Left renal pelvis (tissue), 4 donors: ENCODE data around the gene AHSP. TPM values are rescaled to one million over a fixed set of nuclear protein-coding genes. Genes with fewer than 3 reads are reported as not detected.
"Not testable (repeated sequence)": the region's sequence is repeated elsewhere in the genome, so short reads cannot be mapped to it uniquely, and the experiment has no call there.

Experiments
- DNase-seq, 4 donors: peaks; one replicate each; pipeline ENCODE4 v3.0.0-alpha.2; 2013; ENCODE audit warnings: low read depth in 4 of 4, low spot score in 3 of 4
- polyA plus RNA-seq, 4 donors: library from polyadenylated mRNA; unstranded; fragments of 120-200 nt; gene quantifications; one replicate each; pipeline ENCODE4 v1.2.1, GENCODE V29; 2013; ENCODE audit not compliant: insufficient read length in 4 of 4

The AHSP gene
- polyA plus RNA-seq, 4 donors: 3.0 to 80.8 (median 7.6) TPM

DNA sequence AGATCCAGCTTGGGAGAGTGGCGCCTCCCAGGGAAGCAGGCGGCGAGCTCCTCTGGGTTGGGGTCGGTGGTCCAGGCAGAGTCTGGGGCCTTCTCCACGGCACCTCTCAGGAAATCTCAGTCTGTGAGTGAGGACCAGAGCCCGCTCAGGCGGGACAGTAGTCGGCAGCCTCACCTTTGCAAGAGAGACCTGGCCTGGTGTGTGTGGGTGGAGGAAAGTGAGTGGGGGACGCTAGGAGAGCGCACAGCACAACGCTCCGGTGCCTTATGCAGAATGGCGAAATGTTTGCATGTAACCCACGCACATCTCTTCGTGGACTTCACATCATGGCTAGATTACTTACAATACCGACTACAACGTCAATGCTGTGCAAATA, 2.2 kb downstream of the AHSP start:
- no peak for DNase-seq

DNA sequence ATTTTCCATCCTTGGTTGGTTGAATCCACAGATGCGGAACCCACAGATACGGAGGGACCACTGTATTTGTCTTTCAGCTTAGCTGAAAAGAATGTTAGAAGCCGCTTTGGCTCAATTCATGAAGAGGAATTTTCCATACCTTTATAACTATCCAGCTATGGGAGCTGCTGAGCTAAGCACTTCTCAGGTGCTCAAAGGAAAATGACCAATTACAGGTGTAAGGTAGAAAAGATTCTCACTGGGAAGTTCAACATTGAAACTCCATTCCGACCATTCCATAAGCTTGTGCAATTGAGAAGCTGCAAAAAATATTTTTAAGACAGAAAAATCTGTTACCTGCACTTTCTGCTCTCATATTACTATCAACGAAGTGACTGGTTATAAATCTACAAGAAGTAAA, 2.7 kb downstream of the AHSP start:
- no peak for DNase-seq

DNA sequence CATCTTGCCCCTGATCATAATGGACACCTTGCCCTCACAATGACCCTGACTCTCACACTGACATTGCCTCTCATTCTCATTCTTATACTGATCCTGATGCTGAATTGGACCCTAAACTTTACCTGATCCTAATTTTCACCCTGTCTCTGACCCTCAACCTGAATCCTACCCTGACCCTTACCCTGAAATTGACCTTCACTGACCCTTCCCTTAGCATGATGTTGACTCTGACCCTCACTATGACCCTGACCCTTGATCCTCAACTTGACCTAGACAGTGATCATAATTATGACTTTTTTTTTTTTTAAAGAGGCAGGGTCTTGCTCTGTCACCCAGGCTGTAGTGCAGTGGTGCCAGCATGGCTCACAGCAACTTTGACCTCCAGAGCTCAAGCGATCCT, 3.4 kb downstream of the AHSP start:
- no peak for DNase-seq

DNA sequence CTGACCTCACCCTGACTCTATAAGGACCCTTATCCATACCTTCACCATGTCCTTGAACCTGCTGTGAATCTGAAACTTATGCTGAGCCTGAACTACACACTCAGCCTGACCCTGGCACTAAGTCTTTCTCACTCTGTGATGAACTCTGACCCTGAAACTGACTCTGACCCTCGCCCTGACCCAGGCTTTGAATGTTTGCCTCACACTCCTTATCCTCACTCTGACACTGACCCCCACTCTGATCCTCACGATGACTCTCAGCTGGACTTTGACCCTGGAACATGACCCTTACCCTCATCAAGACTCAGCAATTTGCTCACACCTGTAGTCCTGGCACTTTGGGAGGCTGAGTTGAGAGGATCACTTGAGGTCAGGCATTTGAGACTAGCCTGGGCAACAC, 4.4 kb downstream of the AHSP start:
- DNase-seq: no peak

DNA sequence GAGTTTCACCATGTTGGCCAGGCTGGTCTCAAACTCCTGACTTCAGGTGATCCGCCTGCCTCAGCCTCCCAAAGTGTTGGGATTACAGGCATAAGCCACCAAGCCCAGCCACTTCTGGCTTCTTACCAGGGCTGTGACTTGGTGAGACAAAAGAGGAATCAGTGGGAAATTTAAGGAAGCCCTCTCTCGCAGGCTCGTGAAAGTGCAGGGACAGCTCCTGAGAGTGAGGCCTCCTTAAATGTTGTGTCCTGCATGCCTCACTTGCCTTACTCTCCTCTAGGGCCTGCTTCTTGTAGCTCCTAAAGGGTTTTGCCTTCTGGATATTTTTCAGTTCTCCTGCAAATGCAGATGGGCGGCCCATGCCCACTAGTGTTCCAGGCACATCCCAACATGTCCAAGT, 5.2 kb downstream of the AHSP start:
- no peak for DNase-seq

DNA sequence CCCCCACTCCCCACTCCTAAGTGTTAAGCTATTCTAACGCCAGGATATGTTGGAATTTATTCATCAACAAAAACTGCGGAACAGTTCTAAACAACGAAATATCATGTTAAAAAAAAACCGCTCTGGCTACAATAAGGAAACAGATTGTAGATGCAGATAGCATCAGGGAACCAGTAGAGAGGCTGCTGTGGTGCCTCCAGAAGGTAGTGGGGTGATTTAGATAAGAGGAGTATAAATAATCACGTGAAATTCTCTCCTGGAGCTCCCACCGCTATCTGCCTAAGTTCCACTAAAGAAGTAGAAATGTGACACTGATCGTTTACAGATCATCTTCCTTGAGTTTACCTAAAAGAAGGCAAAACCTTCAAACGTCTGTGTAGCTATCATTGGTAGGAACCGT, 8.0 kb downstream of the AHSP start:
- no peak for DNase-seq

DNA sequence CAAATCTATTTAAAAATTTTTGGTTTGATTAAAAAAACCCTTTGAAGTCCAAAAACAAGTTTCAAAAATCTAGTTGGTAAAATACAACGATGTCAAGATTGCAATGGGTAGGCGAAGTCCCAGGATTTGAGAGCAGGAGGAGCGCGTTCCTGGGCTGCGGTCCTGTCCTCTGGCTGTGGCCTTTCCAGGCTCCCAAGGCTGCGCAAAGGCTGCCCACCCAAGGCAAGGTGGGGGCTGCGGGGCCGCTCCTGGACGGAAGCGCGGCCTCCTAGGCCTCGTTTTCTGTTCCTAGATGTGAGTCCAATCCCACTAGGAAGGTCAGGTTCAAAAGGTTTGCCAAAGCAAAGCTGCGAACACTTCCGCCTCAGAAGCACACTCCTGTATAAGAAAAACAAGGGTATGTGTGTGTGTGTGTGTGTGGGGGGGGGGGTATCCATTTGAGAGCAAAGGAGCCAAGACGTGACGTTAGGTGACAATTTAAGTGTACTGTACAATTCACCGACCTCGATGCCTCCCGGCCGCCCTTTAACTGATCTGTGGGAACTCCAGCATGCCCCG, 9.2 kb downstream of the AHSP start:
- no peak for DNase-seq

DNA sequence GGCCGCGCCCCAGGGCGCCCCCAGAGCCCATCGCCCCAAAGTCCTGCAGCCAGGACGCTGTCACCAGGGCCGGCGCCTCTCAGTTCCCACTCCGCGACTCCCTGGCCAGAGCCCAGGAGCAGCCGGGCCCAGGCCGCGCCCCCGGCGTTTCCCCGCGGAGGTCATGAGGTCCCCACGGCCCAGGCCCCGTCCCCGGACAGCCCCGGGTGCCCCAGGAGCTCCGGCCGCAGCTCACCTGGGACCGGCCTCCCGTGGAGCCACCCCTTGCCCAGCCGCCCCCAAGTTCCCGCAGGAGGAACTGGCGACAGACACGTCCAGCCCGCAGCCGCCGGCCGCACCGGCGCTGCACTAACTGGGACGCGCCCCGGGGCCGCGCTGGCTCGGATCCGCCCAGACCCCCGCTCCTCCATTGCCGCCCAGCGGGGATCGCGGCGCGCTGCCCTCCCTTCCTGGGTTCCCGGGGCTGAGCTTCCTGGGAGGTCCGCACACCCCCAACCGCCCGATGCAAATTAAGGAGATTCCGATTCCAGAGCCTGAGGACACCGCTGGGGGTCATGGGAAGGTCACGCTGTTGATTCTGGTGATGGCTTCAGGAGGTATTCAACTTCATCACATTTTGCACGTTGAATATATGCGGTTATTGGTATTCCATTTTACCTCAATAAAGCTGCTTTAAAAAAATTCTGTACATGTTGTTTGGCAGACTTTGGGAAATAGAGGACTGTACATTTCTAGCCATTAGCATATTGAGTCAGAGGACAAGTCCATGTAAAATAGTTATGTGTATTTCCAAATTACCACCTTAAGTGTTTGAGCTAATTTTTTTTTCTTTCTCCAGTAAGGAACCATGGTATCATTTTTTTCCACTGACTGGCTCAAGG, 9.9 kb downstream of the AHSP start:
- DNase-seq: no peak

DNA sequence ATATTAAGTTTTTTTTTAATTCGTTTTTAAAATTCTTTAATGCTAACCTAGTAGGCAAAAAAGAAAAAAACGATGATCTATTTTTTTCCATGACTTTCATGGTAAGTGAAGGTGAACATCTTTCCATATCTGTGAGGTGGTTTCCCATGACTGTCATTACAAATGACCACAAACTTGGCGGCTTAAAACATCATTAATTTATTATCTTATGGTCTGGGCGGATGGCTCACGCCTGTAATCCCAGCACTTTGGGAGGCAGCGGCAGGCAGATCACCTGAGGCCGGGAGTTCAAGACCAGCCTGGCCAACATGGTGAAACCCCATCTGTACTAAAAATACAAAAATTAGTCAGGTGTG, 10.5 kb downstream of the AHSP start:
- DNase-seq: not testable (repeated sequence)

DNA sequence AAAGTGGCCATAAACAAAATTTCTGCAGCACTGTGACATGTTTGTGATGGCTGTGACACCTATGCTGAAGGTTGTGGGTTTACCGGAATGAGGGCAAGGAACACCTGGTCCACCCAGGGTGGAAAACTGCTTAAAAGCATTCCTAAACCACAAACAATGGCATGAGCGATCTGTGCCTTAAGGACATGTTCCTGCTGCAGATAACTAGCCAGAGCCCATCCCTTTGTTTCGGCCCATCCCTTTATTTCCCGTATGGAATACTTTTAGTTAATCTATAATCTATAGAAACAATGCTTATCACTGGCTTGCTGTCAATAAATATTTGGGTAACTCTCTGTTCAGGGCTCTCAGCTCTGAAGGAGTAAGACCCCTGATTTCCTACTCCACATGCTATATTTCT, 12.1 kb downstream of the AHSP start:
- DNase-seq: not testable (repeated sequence)

DNA sequence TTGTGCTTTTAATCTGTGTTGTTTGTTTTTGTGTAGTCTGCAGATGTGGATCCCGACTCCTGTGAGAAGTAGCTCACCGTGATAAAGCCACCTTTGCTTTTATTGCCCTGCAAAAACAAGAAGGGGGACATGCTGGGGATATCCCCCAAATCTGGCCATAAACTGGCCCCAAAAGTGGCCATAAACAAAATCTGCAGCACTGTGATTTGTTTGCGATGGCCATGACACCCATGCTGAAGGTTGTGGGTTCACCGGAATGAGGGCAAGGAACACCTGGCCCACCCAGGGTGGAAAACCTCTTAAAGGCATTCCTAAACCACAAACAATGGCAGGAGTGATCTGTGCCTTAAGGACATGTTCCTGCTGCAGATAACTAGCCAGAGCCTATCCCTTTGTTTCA, 15.1 kb downstream of the AHSP start:
- DNase-seq: no peak

DNA sequence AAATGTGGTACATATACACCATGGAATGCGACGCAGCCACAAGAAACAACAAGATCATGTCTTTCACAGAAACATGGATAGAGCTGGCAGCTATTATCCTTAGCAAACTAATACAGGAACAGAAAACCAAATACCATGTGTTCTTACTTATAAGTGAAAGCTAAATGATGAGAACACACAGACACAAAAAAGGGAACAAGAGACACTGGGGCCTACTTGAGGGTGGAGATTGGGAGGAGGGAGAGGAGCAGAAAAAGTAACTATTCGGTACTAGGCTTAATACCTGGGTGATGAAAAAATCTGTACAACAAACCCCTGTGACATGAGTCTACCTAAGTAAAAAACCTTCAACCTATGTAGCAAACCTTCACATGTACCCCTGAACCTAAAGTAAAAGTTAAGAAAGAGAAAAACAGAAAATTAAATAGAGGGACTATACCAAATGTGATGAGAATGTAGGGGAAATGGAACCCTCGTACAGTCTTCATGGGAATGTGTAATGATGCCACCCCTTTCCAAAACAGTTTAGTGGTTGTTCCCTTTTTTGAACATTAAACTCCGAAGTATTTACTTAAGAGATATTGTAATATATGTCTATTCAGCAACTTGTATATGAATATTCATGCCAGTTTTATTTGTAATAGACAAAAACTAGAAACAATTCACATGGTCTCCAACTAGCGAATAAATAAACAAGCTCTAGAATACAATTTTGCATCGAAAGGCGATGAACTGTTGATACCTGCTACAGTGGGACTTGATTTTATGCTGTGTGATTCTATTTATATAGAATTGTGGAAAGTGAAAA, 33.9 kb downstream of the AHSP start:
- DNase-seq: no peak

DNA sequence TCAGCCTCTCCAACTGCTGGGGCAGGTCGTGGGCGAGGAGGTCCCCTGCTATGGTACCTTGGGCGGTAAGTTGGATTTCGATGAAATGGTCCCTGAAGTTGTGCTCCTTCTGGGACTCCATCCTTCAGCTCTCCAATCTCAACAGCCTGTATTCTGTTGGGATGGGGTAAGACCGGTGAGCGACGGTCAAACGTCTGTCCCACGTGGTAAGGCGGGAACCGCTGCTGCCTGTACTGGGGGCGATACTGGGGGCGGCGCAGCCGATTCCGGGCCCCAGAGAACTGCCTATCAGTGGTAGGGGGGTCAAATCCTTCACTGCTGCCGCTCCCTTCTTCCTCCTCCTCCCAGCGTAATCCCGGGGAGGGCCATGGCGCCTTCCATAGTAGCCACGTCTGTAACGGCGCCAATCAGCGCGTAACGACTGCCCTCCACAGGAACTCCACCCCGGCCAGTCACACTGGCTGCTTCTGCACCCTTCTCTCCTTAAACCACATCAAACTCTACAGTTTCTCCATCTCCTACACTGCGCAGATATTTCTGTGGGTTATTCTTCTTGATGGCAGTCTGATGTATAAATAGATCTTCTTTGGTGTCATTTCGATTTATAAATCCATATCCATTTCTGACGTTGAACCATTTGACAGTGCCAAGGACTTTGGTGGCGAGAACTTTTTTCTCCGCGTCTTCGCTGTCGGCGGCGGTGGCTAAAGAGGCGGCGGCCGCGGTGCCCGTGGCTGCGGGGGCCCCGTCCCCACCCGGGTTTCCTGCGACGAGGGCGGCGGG, 41.1 kb downstream of the AHSP start:
- peak in 1 of 4 donors; percentile 7 for DNase-seq

DNA sequence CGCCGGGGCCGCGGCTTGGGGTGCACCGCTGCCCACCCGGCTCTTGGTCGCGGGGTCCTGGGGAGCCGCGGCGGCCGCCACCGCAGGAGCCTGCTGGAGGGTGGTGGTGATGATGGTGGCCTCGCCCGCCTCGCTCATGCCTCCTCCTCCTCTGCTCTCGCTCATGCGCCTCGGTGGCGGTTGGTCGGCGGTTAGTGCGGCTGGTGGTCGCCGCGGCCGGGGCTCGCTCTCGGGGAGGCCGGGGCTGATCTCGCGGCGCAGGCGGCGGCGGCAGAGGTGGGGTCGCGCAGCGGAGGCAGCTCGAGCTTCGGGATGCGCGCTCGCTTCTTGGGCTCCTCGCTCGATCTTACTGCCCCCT, 41.6 kb downstream of the AHSP start:
- DNase-seq: no peak

DNA sequence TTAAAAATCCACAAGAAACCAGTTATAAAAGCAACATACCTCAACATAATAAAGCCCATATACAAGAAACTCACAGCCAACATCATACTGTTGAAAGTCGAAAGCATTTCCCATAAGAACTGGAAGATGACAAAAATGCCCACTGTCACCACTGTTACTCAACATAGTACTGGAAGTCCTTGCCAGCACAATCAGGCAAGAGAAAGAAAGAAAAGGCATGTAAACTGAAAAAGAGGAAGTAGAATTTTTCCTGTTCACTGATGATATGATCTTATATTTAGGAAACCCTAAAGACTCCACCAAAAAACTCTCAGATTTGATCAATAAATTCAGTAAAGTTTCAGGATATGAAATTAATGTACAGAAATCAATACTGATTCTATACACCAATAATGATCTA, 45.1 kb downstream of the AHSP start:
- DNase-seq: no peak

DNA sequence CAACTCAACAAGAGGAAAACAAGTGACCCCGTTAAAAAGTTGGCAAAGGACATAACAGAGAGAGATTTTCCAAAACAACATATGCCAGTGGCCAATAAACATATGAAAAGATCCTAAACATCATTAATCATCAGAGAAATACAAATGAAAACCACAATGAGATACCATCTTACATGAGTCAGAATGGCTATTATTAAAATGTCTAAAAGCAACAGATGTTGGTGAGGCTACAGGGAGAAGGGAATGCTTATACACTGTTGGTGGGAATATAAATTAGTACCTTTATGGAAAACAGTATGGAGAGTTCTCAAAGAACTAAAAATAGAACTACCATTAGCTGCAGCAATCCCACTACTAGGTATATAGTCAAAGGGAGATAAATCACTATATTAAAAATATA, 46.5 kb downstream of the AHSP start:
- DNase-seq: not testable (repeated sequence)

DNA sequence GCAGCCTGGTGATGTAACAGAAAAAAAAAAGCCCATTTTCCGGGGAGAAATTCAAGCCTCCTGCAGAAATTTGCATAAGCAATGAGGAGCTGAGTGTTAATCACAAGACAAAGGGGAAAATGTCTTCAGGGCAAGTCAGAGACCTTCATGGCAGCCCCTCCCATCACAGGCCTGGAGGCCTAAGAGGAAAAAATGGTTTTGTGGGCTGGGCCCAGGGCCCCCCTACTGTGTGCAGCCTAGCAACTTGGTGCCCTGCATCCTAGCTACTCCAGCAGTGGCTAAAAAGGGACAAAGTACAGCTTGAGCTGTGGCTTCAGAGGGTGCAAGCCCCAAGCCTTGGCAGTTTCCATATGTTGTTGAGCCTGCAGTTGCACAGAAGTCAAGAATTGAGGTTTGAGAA, 49.7 kb downstream of the AHSP start:
- DNase-seq: no peak
